ENCODE data around the gene ZNF169. TPM values are rescaled to one million over a fixed set of nuclear protein-coding genes. Genes with fewer than 3 reads are reported as not detected.
"Not testable (repeated sequence)": the region's sequence is repeated elsewhere in the genome, so short reads cannot be mapped to it uniquely, and the experiment has no call there.

ZNF169 gene
- total and polyA plus RNA-seq, 2 donors (not counting 1 experiment from before 2014, with no cell fraction given) = 1.8 to 3.5 TPM

DNA sequence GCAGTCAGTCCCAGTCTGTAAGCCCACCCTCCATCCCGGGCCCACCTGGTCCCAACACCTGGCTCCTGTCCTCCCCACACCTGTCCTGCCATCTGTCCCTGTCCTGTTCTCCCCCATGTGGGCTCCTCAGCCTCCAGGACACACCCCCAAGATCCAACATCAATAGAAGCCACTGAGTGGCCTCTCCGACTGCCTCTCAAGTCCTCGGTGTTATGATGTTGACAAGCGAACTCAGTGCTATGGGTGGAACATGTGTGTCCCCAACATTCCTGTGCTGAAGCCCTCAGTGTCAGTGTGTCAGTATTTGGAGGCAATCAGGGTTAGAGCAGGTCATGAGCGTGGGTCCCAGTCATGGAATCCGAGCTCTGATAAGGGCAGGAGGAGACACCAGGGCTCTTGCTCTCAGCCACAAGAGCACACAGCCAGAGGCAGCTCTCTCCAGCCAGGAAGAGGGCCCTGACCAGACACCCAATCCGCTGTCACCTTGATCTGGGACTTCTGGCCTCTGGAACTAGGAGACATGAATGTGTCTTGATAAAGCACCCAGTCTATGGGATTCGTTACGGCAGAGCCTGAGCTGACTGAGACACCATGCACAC, 63.3 kb downstream of the ZNF169 start:
- DNase-seq (ENCODE audit: low read depth in 2 of 2); H2AFZ ChIP-seq (ENCODE audit: low read length); H3K36me3 ChIP-seq (ENCODE audit: control insufficient read depth, insufficient read depth, low read length); H3K4me1 ChIP-seq (ENCODE audit: control insufficient read depth, extremely low read depth, insufficient read depth, low read length); H3K9me3 ChIP-seq (ENCODE audit: control insufficient read depth, insufficient read depth, low read depth, low read length); H3K27ac ChIP-seq (ENCODE audit: insufficient read depth, low read length); H3K79me2 ChIP-seq (ENCODE audit: control insufficient read depth, insufficient read depth, low read length); H3K9ac ChIP-seq (ENCODE audit: insufficient read depth, low read length); H4K20me1 ChIP-seq (ENCODE audit: control insufficient read depth, extremely low read depth, insufficient read depth, low read length); H3K4me3 ChIP-seq (replicated peaks in 1 of 4; ENCODE audit: control extremely low read depth in 1 of 4, insufficient read depth in 1 of 4, low read depth in 3 of 4, low read length in 4 of 4); H3K4me2 ChIP-seq (ENCODE audit: extremely low read depth, insufficient read depth, low read length); H3K27me3 ChIP-seq (ENCODE audit: control insufficient read depth, insufficient read depth, low read length): not testable (repeated sequence)

- H3K27me3 ChIP-seq (ENCODE audit: control insufficient read depth, insufficient read depth, low read length); H3K9ac ChIP-seq (ENCODE audit: insufficient read depth, low read length); H3K9me3 ChIP-seq (ENCODE audit: control insufficient read depth, insufficient read depth, low read depth, low read length); H3K79me2 ChIP-seq (ENCODE audit: control insufficient read depth, insufficient read depth, low read length); H4K20me1 ChIP-seq (ENCODE audit: control insufficient read depth, extremely low read depth, insufficient read depth, low read length); H3K4me1 ChIP-seq (ENCODE audit: control insufficient read depth, extremely low read depth, insufficient read depth, low read length); H2AFZ ChIP-seq (ENCODE audit: low read length); H3K27ac ChIP-seq (ENCODE audit: insufficient read depth, low read length); H3K36me3 ChIP-seq (ENCODE audit: control insufficient read depth, insufficient read depth, low read length); H3K4me3 ChIP-seq (replicated peaks in 1 of 4; ENCODE audit: control extremely low read depth in 1 of 4, insufficient read depth in 1 of 4, low read depth in 3 of 4, low read length in 4 of 4); DNase-seq (ENCODE audit: low read depth in 2 of 2); H3K4me2 ChIP-seq (ENCODE audit: extremely low read depth, insufficient read depth, low read length): not testable (repeated sequence)
These were observed 64.2 kb downstream of the ZNF169 start for GRCh38 chr9:94323153-94323798.

DNA sequence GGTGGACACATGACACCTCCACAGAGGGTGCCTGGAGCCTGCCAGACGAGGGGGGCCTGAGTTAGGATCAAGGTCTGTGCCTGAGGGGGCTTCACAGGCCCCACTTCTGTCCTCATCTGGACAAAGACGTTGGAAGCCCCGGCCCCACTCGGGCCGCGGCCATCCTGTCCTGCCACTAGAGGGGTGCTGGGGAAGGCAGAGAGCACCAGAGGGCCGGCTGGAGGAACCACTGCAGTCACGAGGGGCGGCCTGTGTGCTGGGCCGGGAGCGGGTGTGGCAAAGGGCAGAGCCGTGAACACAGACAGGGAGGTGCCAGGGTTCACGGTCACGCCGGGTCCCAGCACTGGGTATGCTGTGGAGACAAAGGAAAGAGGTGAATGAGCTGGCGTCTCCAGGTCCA, 66.5 kb downstream of the ZNF169 start:
- H3K4me2 ChIP-seq (ENCODE audit: extremely low read depth, insufficient read depth, low read length); H2AFZ ChIP-seq (ENCODE audit: low read length); H3K27me3 ChIP-seq (ENCODE audit: control insufficient read depth, insufficient read depth, low read length); H3K9me3 ChIP-seq (ENCODE audit: control insufficient read depth, insufficient read depth, low read depth, low read length); H3K36me3 ChIP-seq (ENCODE audit: control insufficient read depth, insufficient read depth, low read length); H4K20me1 ChIP-seq (ENCODE audit: control insufficient read depth, extremely low read depth, insufficient read depth, low read length); H3K27ac ChIP-seq (ENCODE audit: insufficient read depth, low read length); H3K79me2 ChIP-seq (ENCODE audit: control insufficient read depth, insufficient read depth, low read length); DNase-seq (ENCODE audit: low read depth in 2 of 2); H3K4me1 ChIP-seq (ENCODE audit: control insufficient read depth, extremely low read depth, insufficient read depth, low read length); H3K9ac ChIP-seq (ENCODE audit: insufficient read depth, low read length); H3K4me3 ChIP-seq (replicated peaks in 1 of 4; ENCODE audit: control extremely low read depth in 1 of 4, insufficient read depth in 1 of 4, low read depth in 3 of 4, low read length in 4 of 4): not testable (repeated sequence)

GRCh38 chr9:94328544-94328943, 69.4 kb downstream of the ZNF169 start, which contains the start of gene NUTM2F:
Gene NUTM2F (minus strand): TSS chr9:94328644. CDS start chr9:94328623, 21 bp downstream.
- not testable (repeated sequence) for H3K9ac ChIP-seq (ENCODE audit: insufficient read depth, low read length); H3K27ac ChIP-seq (ENCODE audit: insufficient read depth, low read length); H3K4me1 ChIP-seq (ENCODE audit: control insufficient read depth, extremely low read depth, insufficient read depth, low read length); H3K4me3 ChIP-seq (replicated peaks in 1 of 4; ENCODE audit: control extremely low read depth in 1 of 4, insufficient read depth in 1 of 4, low read depth in 3 of 4, low read length in 4 of 4); H3K4me2 ChIP-seq (ENCODE audit: extremely low read depth, insufficient read depth, low read length); H3K9me3 ChIP-seq (ENCODE audit: control insufficient read depth, insufficient read depth, low read depth, low read length); H3K79me2 ChIP-seq (ENCODE audit: control insufficient read depth, insufficient read depth, low read length); H4K20me1 ChIP-seq (ENCODE audit: control insufficient read depth, extremely low read depth, insufficient read depth, low read length); H3K27me3 ChIP-seq (ENCODE audit: control insufficient read depth, insufficient read depth, low read length); H2AFZ ChIP-seq (ENCODE audit: low read length); DNase-seq (ENCODE audit: low read depth in 2 of 2); H3K36me3 ChIP-seq (ENCODE audit: control insufficient read depth, insufficient read depth, low read length)

DNA sequence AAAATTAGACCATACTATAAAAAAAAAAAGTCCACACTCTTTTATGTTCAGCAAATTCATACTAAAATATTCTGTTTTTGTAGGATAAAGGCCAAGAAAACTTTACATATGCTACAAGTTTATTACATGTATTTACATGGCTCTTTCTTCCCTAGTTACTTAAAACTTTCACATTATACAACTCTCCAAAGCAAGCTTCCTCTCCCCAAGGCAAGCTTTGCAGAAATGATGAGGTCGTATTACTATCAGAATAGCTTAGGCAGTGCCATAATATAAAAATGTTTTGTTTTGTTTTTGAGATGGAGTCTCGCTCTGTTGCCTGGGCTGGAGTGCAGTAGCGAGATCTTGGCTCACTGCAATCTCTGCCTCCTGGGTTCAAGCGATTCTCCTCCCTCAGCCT, 77.3 kb downstream of the ZNF169 start:
- not testable (repeated sequence) for H4K20me1 ChIP-seq (ENCODE audit: control insufficient read depth, extremely low read depth, insufficient read depth, low read length); H3K9me3 ChIP-seq (ENCODE audit: control insufficient read depth, insufficient read depth, low read depth, low read length); H3K4me1 ChIP-seq (ENCODE audit: control insufficient read depth, extremely low read depth, insufficient read depth, low read length); H3K4me2 ChIP-seq (ENCODE audit: extremely low read depth, insufficient read depth, low read length); H3K36me3 ChIP-seq (ENCODE audit: control insufficient read depth, insufficient read depth, low read length); H3K27ac ChIP-seq (ENCODE audit: insufficient read depth, low read length); H3K9ac ChIP-seq (ENCODE audit: insufficient read depth, low read length); H2AFZ ChIP-seq (ENCODE audit: low read length); H3K4me3 ChIP-seq (replicated peaks in 1 of 4; ENCODE audit: control extremely low read depth in 1 of 4, insufficient read depth in 1 of 4, low read depth in 3 of 4, low read length in 4 of 4); DNase-seq (ENCODE audit: low read depth in 2 of 2); H3K27me3 ChIP-seq (ENCODE audit: control insufficient read depth, insufficient read depth, low read length); H3K79me2 ChIP-seq (ENCODE audit: control insufficient read depth, insufficient read depth, low read length)

DNA sequence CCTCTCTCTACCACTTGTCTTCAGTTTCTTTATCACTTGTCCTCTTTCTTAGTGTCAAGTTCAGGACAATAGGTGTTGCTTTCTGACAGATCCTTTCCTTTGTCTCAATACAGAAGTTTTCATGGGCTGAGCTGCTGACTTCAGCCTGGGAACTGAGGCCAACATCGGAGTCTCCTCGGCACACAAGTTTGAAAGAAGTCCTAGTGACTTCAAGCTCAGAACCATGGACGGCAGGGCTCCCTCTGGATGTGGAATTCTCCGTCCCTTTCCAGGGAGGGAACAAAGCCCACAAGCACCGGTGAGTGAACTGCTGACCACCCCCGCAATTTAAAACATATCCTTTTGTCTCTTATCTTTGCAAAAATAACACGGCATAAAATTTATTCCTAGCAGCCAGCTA, 79.6 kb downstream of the ZNF169 start:
- not testable (repeated sequence) for H4K20me1 ChIP-seq (ENCODE audit: control insufficient read depth, extremely low read depth, insufficient read depth, low read length); H3K4me1 ChIP-seq (ENCODE audit: control insufficient read depth, extremely low read depth, insufficient read depth, low read length); H3K9ac ChIP-seq (ENCODE audit: insufficient read depth, low read length); H3K9me3 ChIP-seq (ENCODE audit: control insufficient read depth, insufficient read depth, low read depth, low read length); H2AFZ ChIP-seq (ENCODE audit: low read length); DNase-seq (ENCODE audit: low read depth in 2 of 2); H3K4me2 ChIP-seq (ENCODE audit: extremely low read depth, insufficient read depth, low read length); H3K79me2 ChIP-seq (ENCODE audit: control insufficient read depth, insufficient read depth, low read length); H3K27ac ChIP-seq (ENCODE audit: insufficient read depth, low read length); H3K4me3 ChIP-seq (replicated peaks in 1 of 4; ENCODE audit: control extremely low read depth in 1 of 4, insufficient read depth in 1 of 4, low read depth in 3 of 4, low read length in 4 of 4); H3K27me3 ChIP-seq (ENCODE audit: control insufficient read depth, insufficient read depth, low read length); H3K36me3 ChIP-seq (ENCODE audit: control insufficient read depth, insufficient read depth, low read length)

DNA sequence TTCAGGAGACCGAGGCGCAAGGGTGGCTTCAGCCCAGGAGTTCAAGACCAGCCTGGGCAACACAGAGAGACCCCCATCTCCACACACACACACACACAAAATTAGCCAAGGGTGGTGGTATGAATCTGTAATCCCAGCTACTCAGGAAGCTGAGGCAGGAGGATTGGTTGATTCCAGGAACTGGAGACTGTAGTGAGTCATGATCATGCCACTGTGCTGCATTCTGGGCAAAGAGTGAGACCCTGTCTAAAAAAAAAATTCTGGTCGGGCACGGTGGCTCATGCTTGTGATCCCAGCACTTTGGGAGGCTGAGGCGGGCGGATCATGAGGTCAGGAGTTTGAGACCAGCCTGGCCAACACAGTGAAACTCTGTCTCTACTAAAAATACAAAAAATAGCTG, 80.6 kb downstream of the ZNF169 start:
- not testable (repeated sequence) for H3K4me3 ChIP-seq (replicated peaks in 1 of 4; ENCODE audit: control extremely low read depth in 1 of 4, insufficient read depth in 1 of 4, low read depth in 3 of 4, low read length in 4 of 4); H3K4me1 ChIP-seq (ENCODE audit: control insufficient read depth, extremely low read depth, insufficient read depth, low read length); H3K36me3 ChIP-seq (ENCODE audit: control insufficient read depth, insufficient read depth, low read length); H4K20me1 ChIP-seq (ENCODE audit: control insufficient read depth, extremely low read depth, insufficient read depth, low read length); H3K79me2 ChIP-seq (ENCODE audit: control insufficient read depth, insufficient read depth, low read length); DNase-seq (ENCODE audit: low read depth in 2 of 2); H3K9me3 ChIP-seq (ENCODE audit: control insufficient read depth, insufficient read depth, low read depth, low read length); H2AFZ ChIP-seq (ENCODE audit: low read length); H3K27ac ChIP-seq (ENCODE audit: insufficient read depth, low read length); H3K27me3 ChIP-seq (ENCODE audit: control insufficient read depth, insufficient read depth, low read length); H3K4me2 ChIP-seq (ENCODE audit: extremely low read depth, insufficient read depth, low read length); H3K9ac ChIP-seq (ENCODE audit: insufficient read depth, low read length)
